HAP-1 (cell line): ENCODE measurements around the gene TMEM250.

Experiments
- DNase-seq, 2 experiments: peaks; one replicate each; pipeline ENCODE4 v3.0.0-alpha.2; 2016 to 2020; ENCODE audit warnings: low spot score in 2 of 2
- H3K27me3 ChIP-seq: fragments of 250-450 bp; sonication (Bioruptor Pico); 2 replicates; pipeline ENCODE4 v1.5.1; 2020; ENCODE audit warnings: low read depth, mild to moderate bottlenecking, moderate library complexity
- H3K36me3 ChIP-seq: fragments of 250-450 bp; sonication (Bioruptor Pico); replicated peaks from 2 replicates; pipeline ENCODE4 v1.5.1; 2020; ENCODE audit warnings: mild to moderate bottlenecking
- H3K4me1 ChIP-seq: fragments of 250-450 bp; sonication (Bioruptor Pico); 2 replicates; pipeline ENCODE4 v1.5.1; 2020; ENCODE audit warnings: mild to moderate bottlenecking
- H3K4me3 ChIP-seq: fragments of 250-450 bp; sonication (Bioruptor Pico); 2 replicates; pipeline ENCODE4 v1.5.1; 2020; ENCODE audit warnings: mild to moderate bottlenecking, moderate library complexity
- H3K9me3 ChIP-seq: fragments of 250-450 bp; sonication (Bioruptor Pico); 2 replicates; pipeline ENCODE4 v1.5.1; 2020; ENCODE audit warnings: mild to moderate bottlenecking, moderate library complexity
- in situ Hi-C: fragments of 300-500 bp; cut with MboI; formaldehyde crosslinking; loops from 3 replicates; pipeline ENCODE4 v1.14.3; 2020; ENCODE audit warnings: low sequenced_read_pairs, inconsistent platforms, mixed read lengths

Gene TMEM250

DNA sequence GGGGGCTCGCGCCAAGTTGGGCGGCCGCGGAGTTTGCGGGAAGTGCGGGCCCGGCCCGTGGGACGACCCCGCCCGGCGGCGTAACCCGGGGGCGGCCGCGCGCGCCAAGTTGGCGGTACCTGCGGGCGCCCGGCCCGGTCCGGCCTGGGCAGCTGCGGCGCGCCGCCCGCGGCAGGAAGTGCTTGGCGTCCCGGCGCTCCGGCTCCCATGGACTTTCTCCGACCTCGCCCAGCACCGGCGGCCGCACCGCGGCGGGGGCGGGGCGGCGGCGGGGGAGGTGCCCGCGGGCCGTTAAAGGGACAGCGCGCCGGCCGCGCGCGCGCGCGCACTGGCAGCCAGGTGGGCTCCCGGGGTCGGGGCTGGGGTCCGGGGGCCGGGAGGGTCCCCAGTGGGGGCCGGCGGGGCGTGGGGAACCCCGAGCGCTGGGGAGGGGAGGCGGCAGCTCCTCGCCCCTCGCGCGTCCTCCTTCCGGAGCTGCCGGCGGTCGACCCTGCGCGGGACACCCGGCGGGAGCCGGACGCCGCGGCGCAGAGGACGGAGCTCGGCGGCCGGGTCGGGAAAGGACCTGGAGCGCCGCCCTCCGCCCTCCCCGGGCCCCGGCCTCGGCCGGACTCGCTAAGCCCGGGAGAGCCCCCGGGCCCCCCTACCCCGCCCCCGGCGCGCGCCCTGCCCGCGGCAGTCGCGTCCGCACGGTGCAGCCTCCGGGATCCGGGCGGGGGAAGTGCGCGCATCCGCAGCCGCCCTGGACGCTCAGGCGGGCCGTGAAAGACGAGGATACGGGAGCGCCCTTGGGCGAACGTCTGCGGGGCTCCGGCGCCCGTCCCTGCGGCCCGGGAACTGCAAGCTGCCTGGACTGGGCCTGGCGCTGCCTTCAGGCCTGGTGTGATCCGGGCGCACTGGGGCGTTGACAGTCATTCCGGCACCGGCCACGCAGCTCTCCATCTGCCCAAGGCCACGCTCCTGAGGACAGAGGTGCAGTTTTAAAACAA is 23.3 kb downstream of the TMEM250 start, which contains the start of gene NACC2:
NACC2 (minus strand) TSS at position 220 of the 989 bp plus-strand sequence. CDS start 44,768 bp downstream, outside the sequence.
- in situ Hi-C loops = no loop called here
- Histone ChIP-seq H3K36me3 (peaks cover 2% of the 10 kb centered on the region), H3K9me3 (no peaks in the 10 kb centered on the region), H3K4me3 (peak within 1 kb of the TSS; percentile 59), H3K27me3 (no peaks in the 10 kb centered on the region), H3K4me1 (peaks cover 19% of the 10 kb centered on the region)
- peak in 1 of 2 experiments; percentile 73 for DNase-seq

- Histone ChIP-seq H3K4me1 (peaks cover 29% of the 10 kb centered on the region), H3K36me3 (peaks cover 2% of the 10 kb centered on the region), H3K4me3 (peak overlapping the region; percentile 59), H3K27me3 (no peaks in the 10 kb centered on the region), H3K9me3 (no peaks in the 10 kb centered on the region)
- in situ Hi-C loops = no loop called here
- DNase-seq = peak; percentile 26 to 81
These were observed 24.4 kb downstream of the TMEM250 start for GRCh38 chr9:136093995-136094881.

- peaks cover 2% of the 10 kb centered on the region for H3K36me3 ChIP-seq
- peak overlapping the region; percentile 59 for H3K4me3 ChIP-seq
- in situ Hi-C loops = no loop called here
- H3K9me3 ChIP-seq = no peaks in the 10 kb centered on the region
- peak in 1 of 2 experiments; percentile 71 for DNase-seq
- no peaks in the 10 kb centered on the region for H3K27me3 ChIP-seq
- peaks cover 36% of the 10 kb centered on the region for H3K4me1 ChIP-seq
These were observed 25.2 kb downstream of the TMEM250 start for GRCh38 chr9:136093346-136093986.

DNA sequence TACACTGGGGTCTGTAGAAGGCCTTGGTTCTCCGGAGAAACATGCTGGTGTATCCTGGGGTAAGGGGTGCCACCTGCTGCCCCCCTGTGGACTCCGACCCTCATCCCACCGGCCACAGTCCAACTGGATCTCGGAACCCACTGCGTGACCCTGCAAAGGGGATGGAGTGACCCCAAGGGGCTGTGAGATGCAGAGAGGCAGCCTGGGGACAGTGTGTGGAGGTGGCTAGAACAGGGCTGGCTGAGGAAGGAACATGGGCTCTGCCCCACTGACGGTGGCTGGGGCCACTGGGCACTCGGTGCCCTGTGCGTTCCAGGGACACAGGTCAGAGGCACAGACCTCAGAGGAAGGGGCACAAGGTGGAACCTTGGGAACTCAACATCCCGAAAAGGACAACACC is 25.9 kb downstream of the TMEM250 start:
- Histone ChIP-seq H3K9me3 (no peaks in the 10 kb centered on the region), H3K36me3 (peaks cover 2% of the 10 kb centered on the region), H3K27me3 (no peaks in the 10 kb centered on the region), H3K4me1 (peaks cover 36% of the 10 kb centered on the region), H3K4me3 (no peak overlapping the region)
- DNase-seq = no peak
- in situ Hi-C loops = no loop called here

DNA sequence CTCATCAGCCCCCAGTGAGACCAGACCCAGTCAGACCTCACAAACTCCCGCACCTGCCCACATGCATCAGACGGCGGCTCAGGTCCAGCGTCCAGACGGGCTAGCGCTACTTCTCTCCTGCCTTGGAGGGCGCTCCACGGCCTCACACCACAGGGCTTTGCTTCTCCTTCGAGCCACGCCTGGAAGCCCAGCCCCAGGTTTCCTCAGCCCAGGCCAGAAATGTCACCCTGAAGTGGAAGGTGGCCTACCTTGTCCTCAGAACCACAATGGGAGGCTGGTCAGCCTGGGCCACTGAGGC is 26.4 kb downstream of the TMEM250 start:
- H3K4me3 ChIP-seq = no peak overlapping the region
- H3K4me1 ChIP-seq = peaks cover 36% of the 10 kb centered on the region
- no peaks in the 10 kb centered on the region for H3K9me3 ChIP-seq
- H3K36me3 ChIP-seq = peaks cover 2% of the 10 kb centered on the region
- in situ Hi-C loops = no loop called here
- no peak for DNase-seq
- H3K27me3 ChIP-seq = no peaks in the 10 kb centered on the region

DNA sequence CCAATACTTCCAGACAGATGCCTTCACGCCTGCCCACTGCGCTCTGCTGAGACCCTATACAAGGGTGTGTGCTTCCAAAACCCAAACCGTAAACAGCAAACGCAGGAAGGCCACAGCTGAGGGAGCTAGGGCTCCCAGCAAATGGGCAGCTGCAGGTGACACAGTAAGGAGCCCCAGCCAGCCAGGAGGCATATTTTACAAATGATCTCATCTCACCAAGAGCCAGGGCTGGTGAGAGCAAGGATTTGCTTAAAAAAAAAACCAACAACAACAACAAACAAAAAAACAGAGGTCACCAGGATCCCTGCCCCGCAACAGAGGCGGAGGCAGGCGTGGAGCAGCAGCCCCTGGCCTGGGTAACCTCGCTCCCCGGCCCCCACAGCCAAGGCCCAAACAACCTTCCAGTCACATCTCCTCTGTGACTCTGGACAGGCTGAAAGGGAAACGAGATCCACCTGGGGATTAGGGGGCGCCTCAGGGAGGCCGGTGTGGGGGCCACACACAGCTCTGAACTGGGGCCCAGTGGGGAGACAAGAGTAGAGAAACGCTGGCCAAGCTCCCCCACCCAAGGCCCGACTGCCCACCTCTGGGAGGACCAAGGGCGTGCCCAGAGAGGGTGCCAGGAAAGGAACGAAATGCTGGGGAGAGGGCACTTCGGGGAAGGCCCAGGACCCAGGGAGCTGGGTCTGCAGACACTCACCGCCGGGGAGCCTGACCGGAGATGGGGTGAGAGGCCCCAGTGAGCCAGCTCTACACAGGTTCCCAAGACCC is 26.9 kb downstream of the TMEM250 start:
- Histone ChIP-seq H3K36me3 (peaks cover 2% of the 10 kb centered on the region), H3K27me3 (no peaks in the 10 kb centered on the region), H3K4me1 (peaks cover 36% of the 10 kb centered on the region), H3K9me3 (no peaks in the 10 kb centered on the region), H3K4me3 (no peak overlapping the region)
- in situ Hi-C loops = no loop called here
- no peak for DNase-seq

GRCh38 chr9:136090768-136091581 is 27.7 kb downstream of the TMEM250 start:
- Histone ChIP-seq H3K4me3 (no peak overlapping the region), H3K9me3 (no peaks in the 10 kb centered on the region), H3K36me3 (peaks cover 2% of the 10 kb centered on the region), H3K27me3 (no peaks in the 10 kb centered on the region), H3K4me1 (peaks cover 36% of the 10 kb centered on the region)
- in situ Hi-C loops = no loop called here
- no peak for DNase-seq

GRCh38 chr9:136090056-136090735 is 28.5 kb downstream of the TMEM250 start:
- H3K4me1 ChIP-seq = peaks cover 36% of the 10 kb centered on the region
- no peak for DNase-seq

GRCh38 chr9:136089697-136090045 is 29.0 kb downstream of the TMEM250 start:
- Histone ChIP-seq H3K4me3 (no peak overlapping the region), H3K9me3 (no peaks in the 10 kb centered on the region), H3K27me3 (no peaks in the 10 kb centered on the region), H3K4me1 (peaks cover 36% of the 10 kb centered on the region), H3K36me3 (peaks cover 2% of the 10 kb centered on the region)
- in situ Hi-C loops = no loop called here
- DNase-seq = peak in 1 of 2 experiments; percentile 75

More at GRCh38 chr9:136090056-136090735, 28.5 kb downstream of the TMEM250 start:
- Histone ChIP-seq H3K9me3 (no peaks in the 10 kb centered on the region), H3K27me3 (no peaks in the 10 kb centered on the region), H3K36me3 (peaks cover 2% of the 10 kb centered on the region), H3K4me3 (no peak overlapping the region)
- in situ Hi-C loops = no loop called here

DNA sequence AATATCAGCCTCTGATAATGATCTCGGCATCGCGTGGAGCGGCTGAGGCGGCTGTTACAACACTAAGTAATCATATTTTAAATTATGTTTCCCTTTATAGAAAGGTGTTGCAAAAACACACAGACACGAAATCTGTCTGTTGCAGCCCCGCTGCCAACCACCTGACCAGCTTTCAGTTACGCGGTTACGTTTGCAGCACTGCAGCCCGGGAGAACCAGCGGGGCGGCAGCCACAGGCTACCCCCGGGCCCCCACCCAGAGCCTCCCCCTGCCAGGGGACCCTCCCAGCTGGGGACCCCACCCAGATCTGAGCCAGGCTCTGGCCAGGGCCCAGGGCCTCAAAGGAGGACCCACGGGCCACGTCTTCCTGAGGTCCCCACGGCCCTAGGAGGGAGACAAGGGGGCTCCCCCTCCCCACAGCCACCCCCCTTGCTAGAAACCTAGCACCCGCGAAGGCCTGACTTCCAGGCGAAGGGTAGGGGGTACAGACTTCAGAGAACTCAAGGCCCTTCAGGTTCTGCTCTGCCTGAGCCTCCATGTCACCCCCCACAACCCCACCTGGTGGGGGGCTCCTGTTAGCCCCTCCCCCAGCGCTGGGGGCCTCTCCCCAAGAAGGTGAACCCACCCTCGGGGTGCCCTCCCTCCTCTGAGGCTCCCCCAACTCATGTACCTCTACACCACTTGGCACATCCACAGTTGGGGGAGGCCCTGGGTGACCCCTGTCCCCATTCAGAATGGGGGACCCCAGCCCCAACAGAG is 29.6 kb downstream of the TMEM250 start:
- H3K4me1 ChIP-seq = peaks cover 36% of the 10 kb centered on the region
- no peaks in the 10 kb centered on the region for H3K27me3 ChIP-seq
- peaks cover 2% of the 10 kb centered on the region for H3K36me3 ChIP-seq
- no peaks in the 10 kb centered on the region for H3K9me3 ChIP-seq
- H3K4me3 ChIP-seq = no peak overlapping the region
- in situ Hi-C loops = no loop called here
- DNase-seq = peak in 1 of 2 experiments; percentile 13

DNA sequence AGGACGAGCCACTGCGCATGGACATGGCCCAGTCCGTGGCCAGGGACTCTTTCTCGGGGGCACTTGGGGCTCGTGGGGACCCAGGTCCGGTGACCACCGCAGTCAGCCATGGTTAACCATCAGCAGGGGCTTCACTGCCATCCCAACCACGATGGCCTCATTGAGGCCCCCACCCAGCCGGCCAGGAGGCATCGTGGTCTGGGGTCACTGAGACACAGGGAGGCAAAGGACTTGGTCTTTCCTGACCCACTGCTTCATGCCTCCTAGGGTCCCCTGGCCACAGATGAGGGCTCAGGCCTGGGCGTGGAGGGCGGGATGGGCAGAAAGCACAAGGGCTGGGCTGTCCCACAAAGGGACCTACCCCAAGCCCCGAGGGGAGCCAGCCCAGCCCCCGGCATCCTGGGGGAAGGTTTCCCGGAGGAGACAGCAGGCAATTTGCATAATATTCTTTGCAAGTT is 30.2 kb downstream of the TMEM250 start:
- peaks cover 32% of the 10 kb centered on the region for H3K4me1 ChIP-seq
- in situ Hi-C loops = no loop called here
- peak in 1 of 2 experiments; percentile 42 for DNase-seq
- H3K27me3 ChIP-seq = no peaks in the 10 kb centered on the region
- H3K9me3 ChIP-seq = no peaks in the 10 kb centered on the region
- peaks cover 2% of the 10 kb centered on the region for H3K36me3 ChIP-seq
- H3K4me3 ChIP-seq = no peak overlapping the region
